Measurements from ENCODE around the gene MAML2.

The MAML2 gene

DNA sequence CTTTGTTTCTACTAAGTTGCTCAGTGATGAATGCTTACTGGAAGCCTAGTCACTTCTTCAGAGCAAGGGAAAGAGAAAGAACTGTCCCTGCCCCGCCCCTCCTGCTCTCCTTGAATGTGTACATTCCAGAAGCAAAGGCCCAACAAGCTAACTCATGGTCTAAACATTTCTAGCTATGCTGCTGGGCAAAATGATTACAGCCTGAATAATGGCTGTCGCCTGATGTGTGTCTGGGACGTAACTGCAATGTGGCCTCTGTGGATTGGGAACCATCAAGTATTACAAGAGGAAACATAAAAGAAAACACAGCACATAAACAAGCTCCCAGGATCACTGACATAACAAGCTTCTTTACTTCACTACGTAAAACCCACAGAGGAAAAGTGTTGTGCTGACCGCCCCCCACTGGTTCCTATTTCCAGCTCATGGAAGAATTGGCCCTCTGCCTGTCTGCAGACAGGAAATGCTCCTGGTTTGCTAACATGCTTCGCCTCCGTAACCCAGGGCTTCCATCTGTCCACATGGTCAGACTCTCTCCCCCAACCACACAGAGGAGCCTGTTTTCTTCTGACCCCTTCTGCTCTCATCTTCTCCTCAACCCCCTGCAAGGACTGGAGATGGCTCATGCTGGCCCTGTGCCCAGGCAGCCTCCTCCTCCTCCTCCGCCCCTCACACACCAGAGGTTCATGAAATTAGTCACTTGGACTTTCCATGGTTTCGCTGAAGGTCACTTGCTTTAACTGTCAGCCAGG, 187.2 kb downstream of the MAML2 start:
- TF ChIP-seq, protein P1, sequence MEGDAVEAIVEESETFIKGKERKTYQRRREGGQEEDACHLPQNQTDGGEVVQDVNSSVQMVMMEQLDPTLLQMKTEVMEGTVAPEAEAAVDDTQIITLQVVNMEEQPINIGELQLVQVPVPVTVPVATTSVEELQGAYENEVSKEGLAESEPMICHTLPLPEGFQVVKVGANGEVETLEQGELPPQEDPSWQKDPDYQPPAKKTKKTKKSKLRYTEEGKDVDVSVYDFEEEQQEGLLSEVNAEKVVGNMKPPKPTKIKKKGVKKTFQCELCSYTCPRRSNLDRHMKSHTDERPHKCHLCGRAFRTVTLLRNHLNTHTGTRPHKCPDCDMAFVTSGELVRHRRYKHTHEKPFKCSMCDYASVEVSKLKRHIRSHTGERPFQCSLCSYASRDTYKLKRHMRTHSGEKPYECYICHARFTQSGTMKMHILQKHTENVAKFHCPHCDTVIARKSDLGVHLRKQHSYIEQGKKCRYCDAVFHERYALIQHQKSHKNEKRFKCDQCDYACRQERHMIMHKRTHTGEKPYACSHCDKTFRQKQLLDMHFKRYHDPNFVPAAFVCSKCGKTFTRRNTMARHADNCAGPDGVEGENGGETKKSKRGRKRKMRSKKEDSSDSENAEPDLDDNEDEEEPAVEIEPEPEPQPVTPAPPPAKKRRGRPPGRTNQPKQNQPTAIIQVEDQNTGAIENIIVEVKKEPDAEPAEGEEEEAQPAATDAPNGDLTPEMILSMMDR (IDR thresholded peaks at IDR 0.05; ENCODE audit: insufficient read depth, low read depth, low read length, missing control alignments), result no peak
- no peak overlapping the region for H3K4me3 ChIP-seq (ENCODE audit: low read depth, low read length)
- peak; percentile 86 for DNase-seq (ENCODE audit: low read depth)

DNA sequence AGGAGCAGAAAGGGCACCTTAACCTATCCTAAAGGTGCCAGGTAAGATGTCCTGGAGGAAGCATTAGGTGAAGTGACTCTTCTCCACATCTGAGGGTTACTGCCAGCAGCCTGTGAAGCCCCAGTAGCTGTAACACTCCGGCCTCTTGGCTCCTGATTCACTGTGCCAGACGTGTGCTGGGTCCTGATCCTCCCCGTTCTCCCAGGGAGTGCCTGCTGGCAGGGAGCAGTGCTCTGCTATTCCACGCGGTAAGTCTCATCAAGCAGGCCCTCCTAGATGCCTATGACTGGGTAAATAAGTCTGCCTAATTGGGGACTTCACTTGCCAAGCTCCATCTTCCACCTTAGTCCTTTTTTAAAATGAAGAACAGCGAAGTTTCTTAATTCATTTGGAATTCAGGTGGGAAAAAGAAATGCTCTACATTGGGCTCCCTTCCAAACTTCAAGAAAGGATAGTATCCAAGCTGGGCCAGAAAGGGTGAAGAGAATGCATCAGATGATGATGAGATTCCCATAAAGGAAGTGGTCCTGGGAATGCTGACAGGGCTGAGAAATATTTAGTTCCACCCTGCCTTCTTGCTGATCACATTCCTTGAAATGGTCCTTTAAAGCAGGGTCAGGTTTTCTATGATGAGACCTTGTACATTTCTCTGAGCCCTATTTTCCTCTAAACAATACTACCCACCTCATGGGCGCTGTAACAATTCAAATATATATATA, 188.0 kb downstream of the MAML2 start:
- no peak for DNase-seq (ENCODE audit: low read depth)

DNA sequence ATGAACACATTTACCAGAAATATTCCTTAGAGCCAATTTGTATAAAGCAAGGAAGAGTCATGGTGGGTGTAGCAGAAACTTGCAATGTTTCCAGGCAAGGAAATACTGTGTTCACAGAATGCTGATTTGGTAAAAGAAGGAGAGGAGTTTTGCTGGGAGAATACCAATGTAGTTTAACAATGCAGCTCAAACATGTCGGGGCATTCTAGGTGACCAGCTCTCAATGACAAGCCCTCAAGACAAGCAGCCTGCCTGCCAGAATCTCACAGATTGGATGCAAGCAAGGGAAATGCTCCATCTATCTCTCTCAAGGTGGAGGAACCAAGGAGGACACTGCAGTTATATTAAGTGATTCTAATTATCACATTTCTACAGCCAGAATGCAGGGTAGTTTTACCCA, 190.4 kb downstream of the MAML2 start:
- TF ChIP-seq, protein P1 (IDR thresholded peaks at IDR 0.05; ENCODE audit: insufficient read depth, low read depth, low read length, missing control alignments), result no peak
- no peak for DNase-seq (ENCODE audit: low read depth)
- H3K4me3 ChIP-seq (ENCODE audit: low read depth, low read length), result no peak overlapping the region

More for the DNA sequence above, 188.0 kb downstream of the MAML2 start:
- no peak overlapping the region for H3K4me3 ChIP-seq (ENCODE audit: low read depth, low read length)
- TF ChIP-seq, protein P1 (IDR thresholded peaks at IDR 0.05; ENCODE audit: insufficient read depth, low read depth, low read length, missing control alignments), result no peak

DNA sequence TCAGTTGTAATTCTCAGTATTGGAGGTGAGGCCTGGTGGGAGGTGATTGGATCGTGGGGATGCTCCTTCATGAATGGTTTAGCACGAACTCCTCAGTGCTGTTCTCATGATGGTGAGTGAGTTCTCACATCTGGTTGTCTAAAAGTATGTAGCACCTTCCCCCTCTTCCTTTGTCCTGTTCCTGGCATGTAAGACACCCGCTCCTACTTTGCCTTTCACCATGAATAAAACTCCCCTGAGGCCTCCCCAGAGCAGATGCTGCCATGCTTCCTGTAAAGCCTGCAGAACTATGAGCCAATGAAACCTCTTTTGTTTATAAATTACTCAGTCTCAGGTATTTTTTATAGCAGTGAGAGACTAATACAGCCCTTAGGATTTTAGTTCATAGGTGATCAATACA, 191.5 kb downstream of the MAML2 start:
- no peak overlapping the region for H3K4me3 ChIP-seq (ENCODE audit: low read depth, low read length)
- TF ChIP-seq, protein P1 (IDR thresholded peaks at IDR 0.05; ENCODE audit: insufficient read depth, low read depth, low read length, missing control alignments), result no peak
- peak; percentile 40 for DNase-seq (ENCODE audit: low read depth)

DNA sequence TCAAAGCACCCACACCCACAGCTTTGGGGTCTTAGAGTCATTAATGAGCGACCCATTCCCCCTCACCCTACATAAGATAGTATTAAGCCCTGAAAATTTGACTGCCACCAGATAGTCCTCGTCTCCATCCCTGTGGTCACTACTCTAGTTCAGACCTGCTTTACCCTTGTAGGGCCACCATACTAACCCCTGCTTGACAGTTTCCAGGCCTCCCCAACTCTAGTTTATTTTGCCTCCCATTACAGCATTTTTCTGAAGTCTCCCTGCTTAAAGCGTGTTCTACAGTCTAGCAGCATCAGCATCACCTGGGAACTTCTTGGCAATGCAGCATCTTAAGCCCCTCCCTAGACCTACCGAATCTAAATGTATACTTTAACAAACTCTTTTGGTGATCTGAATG, 192.4 kb downstream of the MAML2 start:
- TF ChIP-seq, protein P1 (IDR thresholded peaks at IDR 0.05; ENCODE audit: insufficient read depth, low read depth, low read length, missing control alignments), result no peak
- no peak overlapping the region for H3K4me3 ChIP-seq (ENCODE audit: low read depth, low read length)
- DNase-seq (ENCODE audit: low read depth), result no peak

DNA sequence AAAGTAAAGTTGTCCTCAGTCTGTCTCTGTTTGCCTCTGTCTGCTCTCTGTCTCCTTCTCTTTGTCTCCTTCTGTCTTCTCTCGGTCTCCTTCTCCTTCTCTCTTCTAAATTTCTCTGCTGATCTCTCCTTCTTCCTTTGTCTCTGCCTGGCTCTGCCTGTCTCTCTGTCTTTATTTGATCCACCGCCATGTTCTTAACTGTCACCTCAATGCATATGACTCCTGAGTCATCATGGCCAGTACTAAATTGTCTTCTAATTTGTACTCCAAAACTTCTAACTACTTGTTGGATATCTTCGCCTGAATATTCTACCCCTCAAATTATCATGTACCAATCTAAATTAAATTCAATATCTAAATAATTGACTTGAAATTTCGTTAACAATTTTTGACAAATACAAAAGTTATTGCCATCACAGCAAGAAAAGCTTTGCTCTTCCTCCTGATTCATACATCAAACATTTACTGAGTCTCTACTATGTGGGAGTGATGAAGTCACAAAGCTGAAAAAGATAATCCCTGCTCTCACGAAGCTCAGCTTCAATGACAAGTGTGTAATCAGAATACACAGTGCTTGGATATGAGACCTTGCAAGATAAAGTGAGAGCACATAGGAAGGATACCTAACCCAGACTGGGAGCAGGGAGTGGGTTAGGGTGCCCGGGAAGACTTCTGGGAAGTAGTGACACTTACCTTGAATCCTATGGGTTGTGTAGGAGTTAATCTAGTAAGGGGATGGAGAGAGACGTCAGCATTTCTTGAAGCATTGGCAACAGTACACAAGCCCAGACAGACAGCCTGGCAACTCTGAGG, 193.0 kb downstream of the MAML2 start:
- TF ChIP-seq, protein P1 (IDR thresholded peaks at IDR 0.05; ENCODE audit: insufficient read depth, low read depth, low read length, missing control alignments), result no peak
- H3K4me3 ChIP-seq (ENCODE audit: low read depth, low read length), result no peak overlapping the region
- no peak for DNase-seq (ENCODE audit: low read depth)
